ENCODE measurements around the gene CEP126.
"Not testable (repeated sequence)": the region's sequence is repeated elsewhere in the genome, so short reads cannot be mapped to it uniquely, and the experiment has no call there.

Gene CEP126

GRCh38 chr11:101923554-101923953, 8.7 kb downstream of the CEP126 start:
- DNase-seq (ENCODE audit: low spot score): no peak

GRCh38 chr11:101929294-101929915, 14.6 kb downstream of the CEP126 start:
- DNase-seq (ENCODE audit: low spot score): no peak

GRCh38 chr11:101931692-101932091, 16.9 kb downstream of the CEP126 start:
- no peak for DNase-seq (ENCODE audit: low spot score)

- DNase-seq (ENCODE audit: low spot score): no peak
Measured at GRCh38 chr11:101940901-101941520, 26.2 kb downstream of the CEP126 start.

GRCh38 chr11:101944923-101945322, 30.1 kb downstream of the CEP126 start:
- no peak for DNase-seq (ENCODE audit: low spot score)

GRCh38 chr11:101945448-101945847, 30.6 kb downstream of the CEP126 start:
- DNase-seq (ENCODE audit: low spot score): no peak

GRCh38 chr11:101949680-101950220, 34.9 kb downstream of the CEP126 start:
- DNase-seq (ENCODE audit: low spot score): no peak

GRCh38 chr11:101955278-101955677, 40.5 kb downstream of the CEP126 start:
- no peak for DNase-seq (ENCODE audit: low spot score)

GRCh38 chr11:101955701-101956100, 40.9 kb downstream of the CEP126 start:
- no peak for DNase-seq (ENCODE audit: low spot score)

- DNase-seq (ENCODE audit: low spot score): no peak
Measured at GRCh38 chr11:101960231-101960630, 45.4 kb downstream of the CEP126 start.

- DNase-seq (ENCODE audit: low spot score): not testable (repeated sequence)
Measured at GRCh38 chr11:101964200-101964599, 49.4 kb downstream of the CEP126 start.

- no peak for DNase-seq (ENCODE audit: low spot score)
Measured at GRCh38 chr11:101974255-101974654, 59.4 kb downstream of the CEP126 start.

- DNase-seq (ENCODE audit: low spot score): no peak
Measured at GRCh38 chr11:101974771-101975170, 60.0 kb downstream of the CEP126 start.

GRCh38 chr11:101975734-101976133, 60.9 kb downstream of the CEP126 start:
- DNase-seq (ENCODE audit: low spot score): no peak

GRCh38 chr11:101987370-101987769, 72.6 kb downstream of the CEP126 start:
- no peak for DNase-seq (ENCODE audit: low spot score)

GRCh38 chr11:101993172-101993571, 78.4 kb downstream of the CEP126 start:
- no peak for DNase-seq (ENCODE audit: low spot score)

- DNase-seq (ENCODE audit: low spot score): not testable (repeated sequence)
Measured at GRCh38 chr11:101994052-101994469, 79.3 kb downstream of the CEP126 start.

GRCh38 chr11:101996111-101996510, 81.3 kb downstream of the CEP126 start:
- DNase-seq (ENCODE audit: low spot score): no peak

GRCh38 chr11:102001657-102002338, 87.0 kb downstream of the CEP126 start:
- DNase-seq (ENCODE audit: low spot score): no peak

GRCh38 chr11:102004220-102004619, 89.4 kb downstream of the CEP126 start:
- DNase-seq (ENCODE audit: low spot score): no peak

- no peak for DNase-seq (ENCODE audit: low spot score)
Measured at GRCh38 chr11:102005306-102005705, 90.5 kb downstream of the CEP126 start.

GRCh38 chr11:102006835-102007566, 92.2 kb downstream of the CEP126 start:
- no peak for DNase-seq (ENCODE audit: low spot score)
